Measurements from ENCODE around the gene SPATA3.
"Not testable (repeated sequence)": the region's sequence is repeated elsewhere in the genome, so short reads cannot be mapped to it uniquely, and the experiment has no call there.

The SPATA3 gene

DNA sequence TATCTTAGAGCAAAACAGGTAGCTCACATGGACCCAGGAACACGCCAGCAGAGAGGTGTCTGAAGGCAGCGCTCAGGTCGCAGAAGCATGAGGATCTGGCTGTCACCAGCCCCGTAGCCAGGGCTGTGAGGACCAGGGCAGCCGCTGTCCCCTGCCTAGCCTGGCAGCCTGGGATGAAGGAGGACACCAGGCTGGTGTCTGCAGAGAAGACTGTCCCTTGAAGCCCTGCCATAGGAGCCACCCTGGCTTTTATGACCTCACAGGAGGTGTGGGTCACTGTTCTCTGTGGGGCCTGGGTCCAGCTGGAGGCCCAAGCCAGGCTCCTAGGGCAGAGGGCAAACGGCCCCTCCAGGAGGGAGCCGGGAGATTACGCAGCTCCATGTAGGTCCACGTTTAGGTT is at the start of gene SPATA3:
Gene SPATA3, plus strand, starts transcription at position 301 of the 400 bp plus-strand sequence. CDS start 113 bp downstream, outside the sequence.
- DNase-seq, result no peak

DNA sequence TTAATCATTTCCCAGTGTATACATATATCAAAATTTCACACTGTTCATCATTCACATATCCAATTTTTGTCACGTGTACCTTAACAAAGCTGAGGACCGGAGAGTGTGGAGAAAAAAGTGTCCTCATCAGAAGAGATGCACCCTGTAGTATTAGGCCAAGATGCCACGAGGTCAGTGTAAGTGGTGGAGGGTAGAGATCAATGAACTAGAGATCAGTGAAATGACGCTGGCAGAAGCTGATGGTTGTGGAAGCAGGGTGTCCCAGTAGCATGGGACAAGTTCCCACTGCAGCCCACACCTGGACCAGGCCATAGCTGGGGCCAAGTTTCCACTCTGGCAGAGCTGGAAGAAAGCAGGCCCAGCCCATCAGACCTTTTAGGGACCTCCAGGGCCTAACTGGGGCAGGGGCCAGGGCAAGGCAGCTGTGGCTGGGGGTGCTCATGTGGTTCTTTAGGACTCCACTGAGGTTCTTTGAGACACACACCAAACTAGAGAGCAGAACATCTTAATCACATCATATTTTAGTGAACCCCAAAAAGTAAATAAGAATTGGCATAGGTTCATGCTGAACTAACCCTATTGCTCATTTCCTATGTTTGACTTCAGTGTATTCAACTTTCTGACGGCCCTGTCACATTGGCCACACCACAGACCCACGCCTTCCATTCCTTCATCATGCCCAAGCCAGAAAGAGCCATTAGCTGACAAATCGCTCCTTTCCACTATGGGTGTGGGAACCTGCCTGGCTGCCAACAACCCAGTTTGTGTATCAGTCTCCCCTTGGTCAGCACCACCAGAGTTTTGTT is 49.3 kb upstream of the SPATA3 start:
- DNase-seq, result no peak

- DNase-seq, result no peak
Measured at GRCh38 chr2:230947235-230947576, 48.7 kb upstream of the SPATA3 start.

DNA sequence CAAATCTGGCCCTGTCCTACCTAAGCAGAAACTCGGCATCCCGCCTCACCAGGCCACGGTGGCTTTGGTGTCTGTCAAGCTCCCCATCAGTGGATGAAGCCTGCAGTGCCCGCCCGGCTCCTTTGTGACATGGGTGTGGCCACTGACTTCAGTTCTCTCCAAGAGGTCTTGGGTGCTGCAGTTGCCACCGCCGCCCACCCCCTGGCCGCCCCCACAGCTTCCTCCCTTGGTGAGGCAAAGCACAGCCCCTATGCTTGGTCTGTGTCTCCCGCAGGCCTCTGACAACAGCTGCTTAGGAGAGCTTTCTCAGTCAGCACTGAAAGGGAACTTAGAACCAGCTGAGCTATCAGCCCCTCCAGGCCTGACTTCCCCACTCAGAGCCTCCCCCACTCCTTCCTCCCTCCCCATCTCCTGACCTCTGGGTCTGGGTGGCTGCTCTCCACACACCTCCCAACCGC is 48.0 kb upstream of the SPATA3 start:
- no peak for DNase-seq

GRCh38 chr2:230949966-230950873 is 45.7 kb upstream of the SPATA3 start:
- DNase-seq, result no peak

DNA sequence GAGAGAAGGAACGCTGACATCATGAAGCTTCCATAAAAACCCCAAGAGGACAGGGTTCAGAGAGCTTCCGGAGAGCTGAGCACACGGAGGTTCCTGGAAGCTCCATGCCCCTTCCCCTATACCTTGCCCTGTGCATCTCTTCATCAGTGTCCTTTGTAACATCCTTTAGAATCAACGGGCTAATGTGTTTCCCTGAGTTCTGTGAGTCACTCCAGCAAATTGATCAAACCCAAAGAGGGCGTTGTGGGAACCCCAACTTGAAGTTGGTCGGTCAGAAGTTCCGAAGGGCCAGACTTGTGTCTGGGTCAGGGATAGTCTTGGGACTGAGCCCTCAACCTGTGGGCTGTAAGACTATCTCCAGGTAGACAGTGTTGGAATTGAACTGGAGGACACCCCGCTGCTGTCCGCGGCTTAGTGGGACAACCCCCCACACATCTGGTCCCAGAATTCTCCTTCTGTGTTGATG is 45.0 kb upstream of the SPATA3 start:
- no peak for DNase-seq

DNA sequence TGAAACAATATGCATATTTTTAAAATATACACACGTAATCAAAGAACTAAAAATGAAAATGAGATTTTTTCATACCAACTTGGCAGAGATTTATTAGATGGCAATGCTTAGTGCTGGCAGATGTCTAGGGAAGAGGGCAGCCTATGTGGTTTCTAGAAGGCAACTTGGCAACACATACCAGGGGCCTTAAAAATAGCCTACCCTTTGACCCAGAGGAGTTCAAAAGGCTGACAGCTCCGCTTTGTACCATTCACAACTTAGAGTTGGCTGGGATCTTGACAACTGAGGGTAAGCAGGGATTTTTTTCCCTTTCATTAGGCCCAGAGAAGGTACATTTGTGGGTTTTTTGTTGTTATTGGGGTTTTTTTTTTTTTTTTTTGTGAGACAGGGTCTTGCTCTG is 44.5 kb upstream of the SPATA3 start:
- no peak for DNase-seq

GRCh38 chr2:230952226-230952956 is 43.5 kb upstream of the SPATA3 start:
- DNase-seq, result no peak

GRCh38 chr2:230953845-230954244 is 42.1 kb upstream of the SPATA3 start:
- DNase-seq, result no peak

DNA sequence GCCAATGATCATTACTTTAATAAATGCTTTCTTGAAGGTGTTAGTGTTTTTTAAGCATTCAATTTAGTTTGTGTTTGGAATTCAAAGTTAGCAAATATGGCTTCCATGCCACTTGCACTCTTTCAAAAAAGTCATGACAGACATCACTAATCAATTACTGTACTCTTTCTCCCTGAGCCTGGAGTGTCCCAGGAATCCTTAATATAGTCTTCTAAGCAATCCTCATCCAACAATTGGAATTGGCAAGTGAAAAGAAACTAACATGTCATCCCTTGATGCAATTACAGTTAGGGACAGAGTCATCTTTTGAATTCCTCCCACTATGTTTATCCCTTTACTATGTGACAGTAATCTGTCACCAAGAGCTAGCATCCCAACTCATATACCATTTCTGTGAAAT is 41.2 kb upstream of the SPATA3 start:
- no peak for DNase-seq

- DNase-seq, result no peak
Measured at GRCh38 chr2:230955163-230955737, 40.7 kb upstream of the SPATA3 start.

- no peak for DNase-seq
Measured at GRCh38 chr2:230956827-230957755, 38.8 kb upstream of the SPATA3 start.

- DNase-seq, result no peak
Measured at GRCh38 chr2:230957756-230958391, 38.0 kb upstream of the SPATA3 start.

GRCh38 chr2:230958820-230959756 is 36.8 kb upstream of the SPATA3 start:
- DNase-seq, result no peak

DNA sequence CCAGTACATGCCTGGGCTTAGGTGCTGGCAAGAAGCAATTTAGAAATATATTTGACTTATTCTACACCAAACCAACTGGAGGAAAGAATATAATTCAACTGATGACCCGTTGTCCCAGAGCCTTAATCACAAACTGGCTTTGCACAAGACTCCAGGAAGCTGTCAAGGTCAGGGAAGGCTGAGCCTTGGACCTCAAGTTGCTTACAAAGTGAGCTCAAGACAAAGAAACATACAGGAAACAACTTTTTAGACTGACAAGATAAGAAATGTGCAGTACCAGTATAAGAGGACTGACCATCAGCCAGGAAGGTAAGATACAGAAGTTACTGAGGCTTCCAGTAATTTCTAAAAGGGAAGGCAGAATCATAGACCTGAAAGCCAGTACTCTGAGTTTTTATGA is 35.9 kb upstream of the SPATA3 start:
- DNase-seq, result no peak

DNA sequence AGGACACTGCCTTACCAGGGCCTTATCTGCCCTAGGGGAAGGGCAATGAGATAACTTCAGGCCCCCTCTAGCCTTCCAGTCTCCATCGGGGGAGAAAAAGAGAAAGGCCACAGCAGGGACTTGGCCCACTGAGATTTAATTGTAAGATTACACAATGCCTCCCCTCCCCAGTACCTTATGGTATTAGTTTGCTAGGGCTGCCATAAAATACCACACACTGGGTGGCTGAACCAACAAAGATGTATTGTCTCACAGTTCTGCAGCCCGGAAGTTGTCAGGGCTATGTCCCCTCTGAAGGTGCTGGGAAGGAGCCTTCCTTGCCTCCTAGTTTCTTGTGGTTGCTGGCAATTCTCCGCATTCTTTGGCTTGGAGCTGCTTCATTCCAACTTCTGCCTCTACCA is 34.8 kb upstream of the SPATA3 start:
- no peak for DNase-seq

- no peak for DNase-seq
Measured at GRCh38 chr2:230964136-230964730, 31.7 kb upstream of the SPATA3 start.

DNA sequence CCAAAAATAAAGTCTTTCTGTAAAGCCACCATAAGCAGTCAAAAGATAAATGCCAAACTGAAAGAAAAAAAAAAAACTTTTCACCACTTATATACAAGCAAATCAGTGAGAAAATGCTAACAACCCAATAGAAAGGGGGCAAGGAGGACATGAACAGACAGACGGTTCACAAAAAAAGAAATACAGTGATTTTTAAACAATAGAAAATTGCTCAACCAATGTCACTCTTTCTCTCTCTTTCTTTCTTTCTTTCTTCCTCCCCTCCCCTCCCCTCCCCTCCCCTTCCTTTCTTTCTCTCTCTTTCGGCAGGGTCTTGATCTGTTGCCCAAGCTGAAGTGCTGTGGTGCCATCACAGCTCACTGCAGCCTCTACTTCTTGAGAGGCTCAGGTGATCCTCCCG is 28.8 kb upstream of the SPATA3 start:
- no peak for DNase-seq

DNA sequence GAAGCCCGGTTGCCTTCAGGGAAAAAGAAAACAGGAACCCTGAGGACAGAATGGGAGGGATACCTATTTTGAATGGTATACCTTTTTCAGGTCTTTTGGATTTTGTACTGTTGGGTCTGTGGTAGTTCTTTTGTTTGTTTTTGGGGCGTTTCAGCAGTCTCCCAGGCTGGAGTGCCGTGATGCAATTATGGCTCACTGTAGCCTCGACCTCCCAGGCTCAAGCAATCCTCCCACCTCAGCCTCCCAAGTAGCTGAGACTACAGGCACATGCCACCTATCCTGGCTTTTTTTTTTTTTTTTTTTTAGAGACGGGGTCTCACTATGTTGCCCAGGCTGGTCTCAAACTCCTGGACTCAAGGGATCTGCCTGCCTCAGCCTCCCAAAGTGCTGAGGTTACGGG is 27.6 kb upstream of the SPATA3 start:
- DNase-seq, result not testable (repeated sequence)
